GM18873 (cell line): ENCODE results near the gene MT4.

ENCODE experiments used
- ATAC-seq: cut with Tn5 transposase; IDR thresholded peaks from one replicate; pipeline ENCODE4 v1.9.1; 2021; ENCODE audit warnings: mild to moderate bottlenecking, moderate library complexity, moderate number of reproducible peaks; ENCODE audit not compliant: unreplicated experiment, low FRiP score

Gene MT4

GRCh38 chr16:56564793-56565477, at the start of gene MT4:
Gene MT4, plus strand, starts transcription at chr16:56565073. Its CDS starts 56 bp downstream, at chr16:56565129.
- ATAC-seq, result no peak

GRCh38 chr16:56515665-56516064, 49.2 kb upstream of the MT4 start:
- ATAC-seq, result no peak

GRCh38 chr16:56517206-56517605, 47.7 kb upstream of the MT4 start:
- no peak for ATAC-seq

- ATAC-seq, result no peak
Measured at GRCh38 chr16:56518425-56518824, 46.4 kb upstream of the MT4 start.

GRCh38 chr16:56519459-56520250, 45.2 kb upstream of the MT4 start, which contains the start of gene BBS2:
Gene BBS2, minus strand, starts transcription at chr16:56520024. Its CDS starts 162 bp downstream, at chr16:56519862.
- ATAC-seq, result peak; percentile 51

- no peak for ATAC-seq
Measured at GRCh38 chr16:56520251-56520577, 44.7 kb upstream of the MT4 start.

GRCh38 chr16:56525236-56525635, 39.6 kb upstream of the MT4 start:
- ATAC-seq, result no peak

- no peak for ATAC-seq
Measured at GRCh38 chr16:56530872-56531271, 34.0 kb upstream of the MT4 start.

GRCh38 chr16:56532714-56533113, 32.2 kb upstream of the MT4 start:
- ATAC-seq, result no peak

GRCh38 chr16:56534847-56535383, 30.0 kb upstream of the MT4 start:
- no peak for ATAC-seq

GRCh38 chr16:56538331-56538730, 26.5 kb upstream of the MT4 start:
- ATAC-seq, result no peak

- no peak for ATAC-seq
Measured at GRCh38 chr16:56539656-56540055, 25.2 kb upstream of the MT4 start.

- no peak for ATAC-seq
Measured at GRCh38 chr16:56542039-56542438, 22.8 kb upstream of the MT4 start.

- no peak for ATAC-seq
Measured at GRCh38 chr16:56547120-56547948, 17.5 kb upstream of the MT4 start.

- ATAC-seq, result no peak
Measured at GRCh38 chr16:56547949-56548567, 16.8 kb upstream of the MT4 start.

- ATAC-seq, result no peak
Measured at GRCh38 chr16:56549161-56549560, 15.7 kb upstream of the MT4 start.

- ATAC-seq, result no peak
Measured at GRCh38 chr16:56549744-56550385, 15.0 kb upstream of the MT4 start.

- no peak for ATAC-seq
Measured at GRCh38 chr16:56551796-56552738, 12.8 kb upstream of the MT4 start.

GRCh38 chr16:56554441-56554840, 10.4 kb upstream of the MT4 start:
- ATAC-seq, result no peak
